Measurements from ENCODE around the gene ZBTB38. TPM values are rescaled to one million over a fixed set of nuclear protein-coding genes. Genes with fewer than 3 reads are reported as not detected.

ZBTB38 gene
- total and polyA plus RNA-seq, 2 experiments from 2014 or later: 8.7 to 11.5 TPM

GRCh38 chr3:141353652-141354495 lies 14.4 kb upstream of the ZBTB38 start:
- DNase-seq (ENCODE audit: low spot score): no peak

More at GRCh38 chr3:141353652-141354495, 14.4 kb upstream of the ZBTB38 start:
- no peaks in the 10 kb centered on the region for H3K36me3 Mint-ChIP-seq (ENCODE audit: low read depth)
- Histone ChIP-seq H3K4me1 (ENCODE audit: insufficient read depth) (peaks cover 8% of the 10 kb centered on the region; the same call in 1 of the 2 replicates), H3F3A (replicated peaks; ENCODE audit: low read depth) (no peaks in the 10 kb centered on the region), H3K4me2 (no peak overlapping the region), H3K9me2 (ENCODE audit: insufficient read depth) (0 out of 2 replicates have a peak, but pooled peaks cover 6% of the 10 kb centered on the region), H3K79me2 (replicated peaks; ENCODE audit: insufficient read depth) (no peaks in the 10 kb centered on the region), H2AFZ (no peak overlapping the region; the same call in 1 of the 2 replicates), H4K20me1 (replicated peaks; ENCODE audit: insufficient read depth) (no peaks in the 10 kb centered on the region), H3K27me3 (ENCODE audit: insufficient read depth) (no peaks in the 10 kb centered on the region), H3K4me3 (no peak overlapping the region), H3K36me3 (ENCODE audit: insufficient read depth) (no peaks in the 10 kb centered on the region), H3K27ac (ENCODE audit: low read depth) (no peak overlapping the region)
- H3K9me3 Mint-ChIP-seq: no peaks in the 10 kb centered on the region; the same call in 2 of the 3 replicates
- peaks cover 4% of the 10 kb centered on the region for H3K27me3 Mint-ChIP-seq (ENCODE audit: insufficient read depth, low read depth, poor library complexity)
- H3K4me3 Mint-ChIP-seq: no peak overlapping the region
- H3K27ac Mint-ChIP-seq: no peak overlapping the region
- TF ChIP-seq CREB1 (CRISPR knock-in tag; IDR thresholded peaks at IDR 0.05; ENCODE audit: low read depth) (no peak), REST (IDR thresholded peaks at IDR 0.05; ENCODE audit: unreplicated experiment) (no peak), STAT1 (IDR thresholded peaks at IDR 0.05; ENCODE audit: unreplicated experiment) (no peak), ZNF462 (CRISPR knock-in tag; IDR thresholded peaks at IDR 0.05) (no peak), CTCF (conservative IDR thresholded peaks at IDR 0.05; ENCODE audit: low read depth in 2 of 2) (no peak), ETS1 (IDR thresholded peaks at IDR 0.05) (no peak), ZNF114 (CRISPR knock-in tag; IDR thresholded peaks at IDR 0.05) (no peak), EZH2phosphoT487 (IDR thresholded peaks at IDR 0.05; ENCODE audit: unreplicated experiment) (no peak), JUNB (IDR thresholded peaks at IDR 0.05; ENCODE audit: unreplicated experiment) (no peak), EZH2 (IDR thresholded peaks at IDR 0.05; ENCODE audit: low read depth, unreplicated experiment) (no peak), NANOG (IDR thresholded peaks at IDR 0.05; ENCODE audit: borderline replicate concordance) (no peak), ZNF331 (CRISPR knock-in tag; IDR thresholded peaks at IDR 0.05; ENCODE audit: low read depth) (no peak), POLR2AphosphoS5 (IDR thresholded peaks at IDR 0.05; ENCODE audit: low read depth) (no peak)
- H3K4me1 Mint-ChIP-seq: peaks cover 5% of the 10 kb centered on the region
- ATAC-seq: no peak

All from GM23338 (cell line).